Bone marrow (tissue), 2 donors: ENCODE data around the gene PTPN13.
"Not testable (repeated sequence)": the region's sequence is repeated elsewhere in the genome, so short reads cannot be mapped to it uniquely, and the experiment has no call there.

Experiments
- DNase-seq, 2 donors: peaks; one replicate each; lab custom pipeline; 2025; lab: John Stamatoyannopoulos, UW

The PTPN13 gene

DNA sequence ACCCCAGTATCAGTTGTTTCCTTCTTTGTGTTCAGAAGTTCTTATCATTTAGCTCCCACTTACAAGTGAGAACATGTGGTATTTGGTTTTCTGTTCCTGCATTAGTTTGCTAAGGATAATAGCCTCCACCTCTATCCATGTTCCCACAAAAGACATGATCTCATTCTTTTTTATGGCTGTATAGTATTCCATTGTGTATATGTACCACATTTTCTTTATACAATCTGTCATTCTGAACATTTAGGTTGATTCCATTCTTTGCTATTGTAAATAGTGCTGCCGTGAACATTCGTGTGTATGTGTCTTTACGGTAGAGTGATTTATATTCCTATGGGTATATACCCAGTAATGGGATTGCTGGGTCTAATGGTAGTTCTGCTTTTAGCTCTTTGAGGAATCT is 125.0 kb downstream of the PTPN13 start:
- DNase-seq = not testable (repeated sequence)

DNA sequence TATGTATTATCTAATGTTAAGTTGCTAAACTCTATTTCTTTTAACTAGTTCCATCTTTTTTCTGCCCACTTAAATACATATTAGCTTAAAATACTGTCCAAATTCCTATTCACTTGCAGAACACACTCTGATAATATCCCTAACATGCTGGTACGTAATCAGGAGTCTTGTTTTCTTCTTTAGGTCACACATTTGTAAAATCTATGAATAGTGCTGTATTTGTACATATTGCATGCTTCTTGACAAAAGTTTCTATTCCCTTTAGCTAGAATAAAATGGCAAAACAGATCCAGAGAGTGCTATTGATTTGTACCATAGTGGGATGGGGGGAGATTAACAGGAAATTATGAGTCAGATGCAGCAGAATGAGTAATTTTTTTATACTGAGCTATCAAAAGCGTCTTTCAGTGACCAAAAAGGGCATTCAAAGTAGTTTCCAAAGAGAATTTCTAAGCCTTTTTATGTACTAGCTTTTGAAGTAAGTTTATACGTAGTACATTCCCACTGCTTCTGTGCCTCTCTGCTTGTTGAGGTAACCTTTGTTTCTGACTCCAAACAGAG is 126.5 kb downstream of the PTPN13 start:
- DNase-seq = no peak

DNA sequence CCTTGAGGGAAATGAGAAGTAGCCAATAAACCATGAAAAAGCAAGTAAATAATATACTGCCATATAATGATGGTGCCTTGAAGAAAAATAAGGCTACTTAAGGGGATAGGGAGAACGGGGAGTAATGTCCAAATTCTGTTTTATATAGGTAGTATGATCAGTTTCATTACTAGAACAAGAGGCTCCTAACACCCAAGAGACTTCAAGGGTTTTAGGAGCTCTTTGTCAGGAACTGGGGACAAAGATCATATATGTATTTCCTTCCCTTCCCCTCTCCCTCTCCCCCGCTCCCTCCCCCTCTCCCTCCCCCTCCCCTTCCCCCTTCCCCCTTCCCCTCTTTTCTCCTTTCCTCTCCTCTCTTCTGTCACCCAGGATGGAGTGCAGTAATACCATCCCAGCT is 127.3 kb downstream of the PTPN13 start:
- DNase-seq = no peak

DNA sequence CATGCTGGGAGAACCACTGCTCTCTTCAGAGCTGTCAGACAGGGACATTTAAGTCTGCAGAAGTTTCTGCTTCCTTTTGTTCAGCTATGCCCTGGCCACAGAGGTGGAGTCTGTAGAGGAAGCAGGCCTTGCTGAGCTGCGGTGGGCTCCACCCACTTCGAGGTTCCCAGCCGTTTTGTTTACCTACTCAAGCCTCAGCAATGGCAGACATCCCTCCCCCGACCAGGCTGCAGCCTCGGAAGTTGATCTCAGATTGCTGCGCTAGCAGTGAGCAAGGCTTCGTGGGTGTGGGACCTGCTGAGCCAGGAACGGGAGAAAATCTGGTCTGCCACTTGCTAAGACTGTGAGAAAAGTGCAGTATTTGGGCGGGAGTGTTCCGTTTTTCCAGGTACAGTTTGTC is 136.2 kb downstream of the PTPN13 start:
- no peak for DNase-seq

DNA sequence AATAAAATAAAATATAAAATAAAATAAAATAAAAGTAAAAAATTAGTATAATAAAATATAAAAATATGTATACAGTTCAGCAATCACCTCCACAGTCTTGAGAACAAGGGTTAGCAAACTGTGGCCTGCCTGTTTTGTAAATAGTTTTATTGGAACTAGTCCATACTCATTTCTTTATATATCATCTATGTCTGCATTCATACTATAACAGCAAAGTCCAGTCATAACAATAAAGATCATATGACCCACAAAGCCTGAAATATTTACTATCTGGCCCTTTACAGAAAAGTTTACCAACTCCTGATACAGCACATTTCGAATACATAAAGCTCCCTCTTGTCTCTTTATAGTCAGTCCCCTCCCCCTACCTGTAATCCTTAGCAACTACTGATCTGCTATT is 143.1 kb downstream of the PTPN13 start:
- no peak for DNase-seq

DNA sequence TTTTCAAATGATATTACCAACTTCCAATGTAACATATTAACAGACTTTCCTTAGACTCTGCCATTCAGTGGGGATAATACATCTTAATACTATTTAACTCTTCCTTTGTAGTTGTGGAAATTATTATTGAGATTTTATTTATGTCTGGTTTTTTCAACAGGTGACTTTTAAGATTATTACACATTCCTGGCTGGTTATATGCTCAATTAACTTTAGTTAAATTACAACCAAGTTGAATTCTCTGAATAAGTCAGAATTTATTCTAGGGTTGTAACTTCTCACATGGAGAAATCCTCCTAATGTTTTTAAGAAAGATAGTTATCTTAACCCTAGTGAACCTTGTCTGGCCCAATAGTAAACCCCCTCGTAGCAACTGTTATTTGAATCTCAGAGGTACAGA is 147.7 kb downstream of the PTPN13 start:
- no peak for DNase-seq

DNA sequence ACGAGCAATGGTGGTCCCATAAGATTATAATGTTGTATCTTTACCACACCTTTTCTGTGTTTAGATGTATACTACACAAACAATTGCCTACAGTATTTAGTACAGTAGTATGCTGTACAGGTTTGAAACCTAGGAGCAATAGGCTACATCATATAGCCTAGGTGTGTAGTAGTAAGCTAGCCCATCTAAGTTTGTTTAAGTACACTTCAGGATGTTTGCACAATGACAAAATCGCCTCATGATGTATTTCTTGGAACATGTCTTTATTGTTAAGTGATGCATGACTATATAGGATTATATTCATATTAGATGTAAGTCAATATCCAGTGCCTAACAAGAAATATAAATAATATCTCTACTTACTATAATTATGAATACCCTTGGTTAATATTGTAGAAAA is 150.5 kb downstream of the PTPN13 start:
- no peak for DNase-seq

DNA sequence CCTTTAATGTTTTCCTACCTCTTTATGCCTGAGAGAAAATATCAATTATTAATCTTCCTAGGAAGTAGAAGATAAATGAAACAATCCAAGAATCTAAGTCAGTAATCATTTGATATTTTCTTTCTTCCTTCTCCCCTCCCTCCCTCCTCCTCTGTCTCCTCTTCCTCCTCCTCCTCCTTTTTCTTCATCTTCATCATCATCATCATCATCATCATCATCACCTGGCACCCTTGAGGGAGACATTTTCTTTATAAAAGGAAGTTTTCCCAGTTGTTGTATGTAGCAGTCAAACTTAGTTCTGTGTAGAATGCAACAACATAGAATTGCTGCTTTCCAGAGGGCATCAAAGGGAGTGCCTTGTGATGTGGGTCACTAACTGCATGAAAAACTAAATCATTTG is 155.0 kb downstream of the PTPN13 start:
- DNase-seq = no peak

DNA sequence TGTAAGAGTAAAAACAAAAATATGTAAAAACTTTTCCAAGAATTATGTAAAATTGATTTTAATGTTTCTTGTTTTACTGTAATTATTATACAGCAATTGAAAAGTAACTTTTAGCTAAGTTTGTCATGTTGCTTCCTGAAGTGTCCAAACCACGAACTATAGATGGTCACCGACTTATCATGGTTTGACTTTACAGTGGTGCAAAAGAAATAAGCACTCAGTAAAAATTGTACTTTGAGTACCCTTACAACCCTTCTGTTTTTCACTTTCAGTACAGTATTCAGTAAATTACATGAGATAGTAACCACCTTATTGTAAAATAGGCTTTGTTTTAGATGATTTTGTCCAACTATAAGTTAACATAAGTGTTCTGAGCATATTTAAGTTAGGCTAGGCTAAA is 161.3 kb downstream of the PTPN13 start:
- no peak for DNase-seq

DNA sequence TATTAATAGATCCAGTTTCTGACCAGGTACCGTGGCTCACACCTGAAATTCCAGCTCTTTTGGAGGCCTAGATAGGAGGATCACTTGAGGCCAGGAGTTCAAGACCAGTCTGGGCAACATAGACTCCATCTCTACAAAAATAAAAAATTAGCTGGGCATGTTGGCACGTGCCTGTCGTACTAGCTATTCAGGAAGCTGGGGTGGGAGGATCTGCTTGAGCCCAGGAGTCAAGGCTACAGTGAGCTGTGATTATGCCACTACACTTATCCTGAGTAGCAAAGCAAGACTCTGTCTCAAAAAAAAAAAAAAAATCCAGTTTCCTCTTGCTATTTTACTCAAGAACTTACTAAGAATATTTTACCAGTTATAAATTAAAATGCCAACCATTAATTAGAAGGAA is 163.4 kb downstream of the PTPN13 start:
- no peak for DNase-seq

DNA sequence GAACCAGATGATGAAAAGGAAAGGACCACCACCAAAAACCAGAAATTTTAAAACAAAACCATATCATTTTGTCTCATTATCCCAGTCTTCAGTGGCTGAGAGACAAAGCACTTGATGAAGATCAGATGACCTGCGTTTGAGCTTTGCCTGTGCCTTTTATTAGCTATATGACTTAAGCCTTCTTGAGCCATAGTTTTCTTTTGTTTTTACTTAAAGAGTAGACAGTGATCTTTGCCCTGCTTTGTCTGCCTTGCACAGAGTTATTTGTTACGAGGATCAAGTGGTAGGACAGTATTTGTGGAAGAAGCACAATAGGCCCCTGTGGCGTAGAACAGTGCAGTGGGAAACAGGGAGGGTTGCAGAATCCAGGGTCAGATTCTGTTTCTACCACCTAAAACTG is 165.2 kb downstream of the PTPN13 start:
- no peak for DNase-seq

DNA sequence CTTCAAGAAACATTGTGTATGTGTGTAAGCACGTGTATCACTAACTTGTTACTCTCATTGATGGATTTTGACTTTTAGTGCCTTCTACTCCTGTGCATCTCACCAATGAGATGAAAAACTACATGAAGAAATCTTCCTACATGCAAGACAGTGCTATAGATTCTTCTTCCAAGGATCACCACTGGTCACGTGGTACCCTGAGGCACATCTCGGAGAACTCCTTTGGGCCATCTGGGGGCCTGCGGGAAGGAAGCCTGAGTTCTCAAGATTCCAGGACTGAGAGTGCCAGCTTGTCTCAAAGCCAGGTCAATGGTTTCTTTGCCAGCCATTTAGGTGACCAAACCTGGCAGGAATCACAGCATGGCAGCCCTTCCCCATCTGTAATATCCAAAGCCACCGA is 168.5 kb downstream of the PTPN13 start:
- DNase-seq = no peak

DNA sequence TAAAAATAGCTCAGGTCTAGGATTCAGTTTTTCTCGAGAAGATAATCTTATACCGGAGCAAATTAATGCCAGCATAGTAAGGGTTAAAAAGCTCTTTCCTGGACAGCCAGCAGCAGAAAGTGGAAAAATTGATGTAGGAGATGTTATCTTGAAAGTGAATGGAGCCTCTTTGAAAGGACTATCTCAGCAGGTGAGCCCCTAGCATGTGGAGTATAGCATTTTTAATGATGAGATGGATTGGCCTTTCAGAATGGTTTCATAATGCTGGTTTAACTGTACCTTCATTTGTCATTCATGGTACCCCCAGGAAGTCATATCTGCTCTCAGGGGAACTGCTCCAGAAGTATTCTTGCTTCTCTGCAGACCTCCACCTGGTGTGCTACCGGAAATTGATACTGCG is 175.7 kb downstream of the PTPN13 start:
- DNase-seq = no peak

DNA sequence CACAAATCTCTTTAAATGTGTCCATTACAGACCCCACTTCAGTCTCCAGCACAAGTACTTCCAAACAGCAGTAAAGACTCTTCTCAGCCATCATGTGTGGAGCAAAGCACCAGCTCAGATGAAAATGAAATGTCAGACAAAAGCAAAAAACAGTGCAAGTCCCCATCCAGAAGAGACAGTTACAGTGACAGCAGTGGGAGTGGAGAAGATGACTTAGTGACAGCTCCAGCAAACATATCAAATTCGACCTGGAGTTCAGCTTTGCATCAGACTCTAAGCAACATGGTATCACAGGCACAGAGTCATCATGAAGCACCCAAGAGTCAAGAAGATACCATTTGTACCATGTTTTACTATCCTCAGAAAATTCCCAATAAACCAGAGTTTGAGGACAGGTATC is 177.0 kb downstream of the PTPN13 start:
- no peak for DNase-seq

DNA sequence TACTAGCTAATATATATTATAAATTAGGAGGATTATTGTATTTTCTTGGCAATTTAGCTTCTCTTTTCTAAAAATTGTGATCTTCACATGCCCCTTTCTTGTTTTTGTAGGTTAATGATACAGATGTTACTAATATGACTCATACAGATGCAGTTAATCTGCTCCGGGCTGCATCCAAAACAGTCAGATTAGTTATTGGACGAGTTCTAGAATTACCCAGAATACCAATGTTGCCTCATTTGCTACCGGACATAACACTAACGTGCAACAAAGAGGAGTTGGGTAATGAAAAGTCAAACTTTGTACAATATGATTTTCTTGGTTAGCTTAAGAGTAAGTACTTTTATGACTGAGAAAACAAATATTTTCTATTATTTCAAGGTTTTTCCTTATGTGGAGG is 180.9 kb downstream of the PTPN13 start:
- DNase-seq = no peak

DNA sequence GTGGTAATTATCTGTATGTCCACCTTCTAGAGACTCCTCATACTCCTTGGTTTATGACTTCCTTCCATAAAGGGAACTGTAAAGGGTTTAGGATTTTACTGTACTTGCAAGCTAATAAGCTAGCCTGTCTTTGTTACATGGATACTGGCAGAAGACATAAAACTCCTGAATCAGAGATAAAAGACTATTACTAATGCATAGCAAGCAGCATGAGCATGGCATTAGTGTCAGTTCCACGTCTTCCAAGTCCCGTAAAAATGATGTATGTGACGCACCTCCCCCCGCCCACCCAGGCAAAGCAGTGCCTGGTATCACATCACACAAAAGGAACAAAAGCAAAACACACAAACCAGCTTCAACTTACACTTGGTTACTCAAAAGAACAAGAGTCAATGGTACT is 184.1 kb downstream of the PTPN13 start:
- DNase-seq = no peak

DNA sequence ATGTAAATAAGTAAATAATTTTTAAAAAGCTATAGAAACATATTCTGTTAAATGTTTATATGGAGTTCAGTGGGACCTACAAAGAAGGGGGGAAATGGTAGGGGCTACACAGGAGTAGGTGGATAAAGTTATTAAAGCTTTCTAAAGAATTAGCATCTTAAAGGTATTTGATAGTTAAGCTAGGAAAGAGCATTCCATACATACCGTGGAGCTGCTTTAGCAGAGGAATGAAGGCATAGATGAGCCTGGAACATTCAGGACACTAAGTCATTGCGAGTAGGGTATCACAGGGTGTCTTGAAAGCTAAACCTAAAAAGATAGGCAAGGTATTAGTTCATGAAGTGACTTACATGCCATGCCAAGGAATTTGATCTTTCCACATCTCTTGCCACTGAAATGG is 194.7 kb downstream of the PTPN13 start:
- no peak for DNase-seq

DNA sequence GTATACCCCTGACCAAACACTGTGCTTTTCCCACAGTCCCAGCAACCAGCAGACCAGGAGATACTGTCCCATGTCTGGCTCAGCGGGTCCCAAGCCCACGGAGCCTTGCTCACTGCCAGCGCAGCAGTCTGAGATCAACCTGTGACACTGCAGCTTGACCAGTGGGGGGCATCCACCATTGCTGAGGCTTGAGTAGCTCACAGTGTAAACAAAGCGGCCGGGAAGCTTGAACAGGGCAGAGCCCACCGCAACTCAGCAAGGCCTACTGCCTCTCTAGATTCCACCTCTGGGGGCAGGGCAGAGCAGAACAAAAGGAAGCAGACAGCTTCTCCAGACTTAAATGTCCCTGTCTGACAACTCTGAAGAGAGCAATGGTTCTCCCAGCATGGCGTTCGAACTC is 197.0 kb downstream of the PTPN13 start:
- no peak for DNase-seq

DNA sequence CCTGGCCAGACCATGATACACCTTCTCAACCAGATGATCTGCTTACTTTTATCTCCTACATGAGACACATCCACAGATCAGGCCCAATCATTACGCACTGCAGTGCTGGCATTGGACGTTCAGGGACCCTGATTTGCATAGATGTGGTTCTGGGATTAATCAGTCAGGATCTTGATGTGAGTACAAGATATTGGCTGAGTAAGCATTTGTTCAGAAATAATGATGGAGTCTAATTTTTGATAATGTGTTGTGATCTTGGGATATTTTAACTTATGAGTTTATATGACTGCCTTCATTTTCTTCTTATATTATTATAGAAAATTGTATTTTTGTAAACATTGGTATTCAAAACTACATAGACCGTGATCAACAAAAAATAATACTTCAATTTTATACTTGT is 215.7 kb downstream of the PTPN13 start:
- no peak for DNase-seq

DNA sequence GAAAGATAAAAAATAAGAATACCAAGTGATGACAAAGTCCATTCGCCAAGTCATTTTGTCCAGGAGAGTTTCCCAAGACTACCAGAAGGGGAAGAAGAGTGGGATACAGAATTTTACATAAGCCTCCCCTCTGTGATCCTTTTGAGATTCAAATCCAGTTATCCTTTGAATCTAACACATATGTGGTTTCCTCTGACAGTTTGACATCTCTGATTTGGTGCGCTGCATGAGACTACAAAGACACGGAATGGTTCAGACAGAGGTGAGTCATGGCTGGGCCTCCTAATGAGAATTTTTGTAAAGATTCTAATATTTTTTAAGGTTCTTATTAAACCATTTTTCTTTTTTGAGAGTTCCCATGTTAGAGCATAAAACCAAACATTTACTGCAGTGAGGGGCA is 216.7 kb downstream of the PTPN13 start:
- no peak for DNase-seq

DNA sequence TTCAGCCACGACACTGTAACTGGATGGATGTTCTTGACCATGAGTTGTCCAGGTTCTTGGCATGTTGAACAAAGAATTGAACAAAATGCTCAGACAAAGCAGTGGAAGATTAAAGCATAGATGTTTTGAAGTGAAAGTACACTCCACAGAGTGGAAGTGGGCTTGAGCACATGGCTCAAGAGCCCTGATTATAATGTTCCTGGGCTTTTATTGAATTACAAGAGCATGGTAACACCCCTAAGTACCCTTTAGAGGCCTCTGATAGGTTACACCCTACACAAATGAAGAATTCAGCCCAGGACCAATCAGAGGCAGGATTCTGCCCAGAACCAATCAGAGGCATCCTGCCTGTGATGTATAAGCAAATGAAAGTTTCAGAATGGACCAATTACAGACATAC is 221.5 kb downstream of the PTPN13 start:
- DNase-seq = no peak

DNA sequence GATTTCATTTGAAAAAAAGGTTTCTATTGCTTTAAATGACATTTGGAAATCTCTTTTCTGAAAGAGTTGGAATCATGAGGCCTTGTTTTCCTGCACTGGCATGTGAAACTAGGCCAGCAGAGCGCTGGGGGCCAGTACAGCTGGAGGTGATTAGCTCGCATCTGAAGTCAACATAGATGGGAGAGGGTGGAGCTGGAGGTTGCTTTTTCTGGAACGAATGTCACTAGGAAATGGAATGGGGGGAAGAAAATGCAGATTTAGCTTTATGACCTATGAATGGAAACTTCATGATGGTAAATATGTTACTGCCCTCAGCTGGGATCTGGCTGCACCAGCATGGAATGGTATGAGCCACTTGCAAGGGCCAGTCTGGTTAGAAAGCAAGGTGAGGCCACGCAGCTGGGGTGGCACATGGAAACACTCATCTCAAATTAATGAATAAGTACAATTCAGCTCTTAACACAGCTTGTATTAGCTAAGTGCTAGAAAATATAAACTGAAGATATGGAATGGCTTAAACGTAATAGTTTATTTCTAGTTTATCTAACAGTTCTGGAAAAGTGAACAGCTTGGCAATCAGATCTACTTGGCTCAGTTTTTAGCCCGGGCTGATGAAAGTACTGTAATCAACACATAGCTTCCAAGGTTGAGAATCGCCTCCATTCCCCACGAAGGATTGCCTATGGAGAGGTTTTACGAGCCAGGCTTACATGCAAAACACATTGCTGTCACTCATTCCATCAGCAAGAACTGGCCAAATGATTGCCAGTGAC is 222.6 kb downstream of the PTPN13 start:
- no peak for DNase-seq

DNA sequence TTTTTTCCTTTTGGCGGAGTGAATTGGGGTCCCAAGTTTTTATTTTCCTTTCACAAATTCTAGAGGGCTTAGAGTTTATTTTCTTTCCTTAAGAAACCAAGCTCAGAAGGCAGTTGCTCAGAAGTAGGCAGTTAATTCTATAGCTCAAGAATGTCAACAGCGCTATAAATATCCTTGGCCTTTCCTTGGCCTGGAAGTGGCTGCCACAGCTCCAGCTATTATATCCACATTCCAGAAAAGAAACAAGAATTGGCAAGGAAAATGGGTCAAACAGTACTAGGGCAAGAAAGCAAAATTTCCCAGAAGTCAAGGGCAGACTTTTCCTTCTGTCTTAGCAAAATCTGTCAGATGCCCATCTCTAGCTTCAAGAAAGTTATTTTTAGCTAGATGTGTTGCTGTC is 224.1 kb downstream of the PTPN13 start:
- DNase-seq = no peak

DNA sequence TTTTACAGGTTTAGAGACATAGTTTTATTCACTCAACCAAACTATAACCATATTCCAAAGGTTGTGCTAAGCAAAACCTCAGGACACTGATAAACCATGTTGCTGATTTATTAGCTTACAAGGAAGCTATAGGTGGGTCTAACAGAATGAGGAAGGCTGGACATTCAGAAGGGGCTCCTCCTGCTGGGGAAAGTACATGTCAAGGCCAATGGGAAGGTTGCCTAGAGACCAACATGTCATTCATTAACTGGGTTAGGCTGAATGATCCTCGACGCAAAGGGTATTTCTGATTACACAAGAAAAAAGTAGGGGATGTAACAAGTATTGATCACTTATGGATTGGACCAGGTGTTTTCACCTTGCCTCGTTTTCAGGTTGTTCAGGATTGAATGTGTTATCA is 224.7 kb downstream of the PTPN13 start:
- DNase-seq = no peak
